GM12878 (cell line): ENCODE results near the gene PLA2G10.

Experiments
- CTCF ChIP-seq, 3 experiments: IDR thresholded peaks in 2 of 3; conservative IDR thresholded peaks in 1 of 3; 2 replicates each; pipeline ENCODE4 v1.5.1; 2011; ENCODE audit warnings: low read depth in 3 of 3, low read length in 3 of 3, mild to moderate bottlenecking in 3 of 3, control low read depth in 2 of 3, moderate library complexity in 2 of 3, inconsistent platforms in 1 of 3, mixed read lengths in 1 of 3; ENCODE audit not compliant: control insufficient read depth in 2 of 3, insufficient read depth in 1 of 3; ENCODE audit errors: extremely low read depth in 1 of 3
- ELK1 ChIP-seq: IDR thresholded peaks from 2 replicates; pipeline ENCODE4 v1.6.1; 2012; ENCODE audit warnings: low read depth, low read length, improper control_type of control experiment
- NRF1 ChIP-seq: conservative IDR thresholded peaks from 2 replicates; pipeline ENCODE4 v1.6.1; 2011; ENCODE audit warnings: mild to moderate bottlenecking, low read depth, low read length, improper control_type of control experiment
- POLR2A ChIP-seq: IDR thresholded peaks from 2 replicates; pipeline ENCODE4 v1.6.1; 2011; ENCODE audit warnings: low read depth, mild to moderate bottlenecking, low read length
- TF ChIP-seq, protein P1 (sequence below): IDR thresholded peaks from 2 replicates; pipeline ENCODE4 v1.6.1; 2011; ENCODE audit warnings: low read depth, mild to moderate bottlenecking, low read length, moderate library complexity, borderline replicate concordance; ENCODE audit errors: extremely low read depth

GRCh38 chr16:14629612-14629918, 64.5 kb downstream of the PLA2G10 start:
- no peak for TF ChIP-seq NRF1
- no peak for TF ChIP-seq POLR2A
- TF ChIP-seq, protein P1, sequence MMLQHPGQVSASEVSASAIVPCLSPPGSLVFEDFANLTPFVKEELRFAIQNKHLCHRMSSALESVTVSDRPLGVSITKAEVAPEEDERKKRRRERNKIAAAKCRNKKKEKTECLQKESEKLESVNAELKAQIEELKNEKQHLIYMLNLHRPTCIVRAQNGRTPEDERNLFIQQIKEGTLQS, result no peak
- TF ChIP-seq CTCF (IDR thresholded peaks at IDR 0.05 in 2 of 3, conservative IDR thresholded peaks at IDR 0.05 in 1 of 3; ENCODE audit: control insufficient read depth in 2 of 3, extremely low read depth in 1 of 3, insufficient read depth in 1 of 3, low read depth in 3 of 3, low read length in 3 of 3), result no peak
- TF ChIP-seq ELK1, result no peak
